HK-2 (cell line): Measurements from ENCODE around the gene IFT25.
"Not testable (repeated sequence)": the region's sequence is repeated elsewhere in the genome, so short reads cannot be mapped to it uniquely, and the experiment has no call there.

ENCODE experiments used
- DNase-seq: peaks from one replicate; pipeline ENCODE4 v3.0.0-alpha.2; 2018; ENCODE audit not compliant: unreplicated experiment

Gene IFT25

GRCh38 chr1:53945433-53946251 lies at the start of gene IFT25:
IFT25 (minus strand) TSS chr1:53945699; CDS start chr1:53940082, 5,617 bp downstream.
- peak; percentile 99 for DNase-seq

DNA sequence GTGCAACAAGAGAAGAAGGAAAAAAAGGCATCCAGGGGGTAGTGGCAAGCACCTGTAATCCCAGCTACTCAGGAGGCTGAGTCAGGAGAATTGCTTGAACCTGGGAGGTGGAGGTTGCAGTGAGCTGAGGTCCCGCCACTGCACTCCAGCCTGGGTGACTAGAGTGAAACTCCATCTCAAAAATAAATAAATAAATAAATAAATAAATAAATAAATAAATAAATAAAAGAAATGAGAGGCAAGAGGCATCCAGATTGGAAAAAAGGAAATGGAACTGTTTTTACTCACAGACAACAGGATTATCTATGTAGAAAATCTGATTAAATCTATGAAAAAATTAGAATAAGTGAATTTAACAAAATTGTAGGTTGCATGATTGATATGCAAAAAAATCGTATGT lies 49.0 kb upstream of the IFT25 start:
- DNase-seq, result not testable (repeated sequence)

- no peak for DNase-seq
Measured at GRCh38 chr1:53992085-53992874, 46.8 kb upstream of the IFT25 start.

DNA sequence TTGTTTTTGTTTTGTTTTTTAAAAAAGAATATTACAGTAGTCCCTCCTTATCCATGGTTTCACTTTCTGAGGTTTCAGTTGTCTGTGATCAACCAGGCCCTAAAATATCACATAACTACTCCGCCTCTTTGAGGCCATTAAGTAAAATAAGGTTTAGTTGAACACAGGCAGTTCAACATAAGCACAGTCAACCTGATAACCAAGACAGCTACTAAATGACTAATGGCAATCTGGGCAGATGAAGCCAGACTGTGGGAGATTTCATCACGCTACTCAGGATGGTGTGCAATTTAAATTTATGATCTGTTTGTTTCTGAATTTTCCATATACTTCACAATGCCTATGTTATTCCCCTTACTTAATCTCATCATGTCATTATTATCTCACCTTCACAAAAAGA lies 42.4 kb upstream of the IFT25 start:
- no peak for DNase-seq

DNA sequence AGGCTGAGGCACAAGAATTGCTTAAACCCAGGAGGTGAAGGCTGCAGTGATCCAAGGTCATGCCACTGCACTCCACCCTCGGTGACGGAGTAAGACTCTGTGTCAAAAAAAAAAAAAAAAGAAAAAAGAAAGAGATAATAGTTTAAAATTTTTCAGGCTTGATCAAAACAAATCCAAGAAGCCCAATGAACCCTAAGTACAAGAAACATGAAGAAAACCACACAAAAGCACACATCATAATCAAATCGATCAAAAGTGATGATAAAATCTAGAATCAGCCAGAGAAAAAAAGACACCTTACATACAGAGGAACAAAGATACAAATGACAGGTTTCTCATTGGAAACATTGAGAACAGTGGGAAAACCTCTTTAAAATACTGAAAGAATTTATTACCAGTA lies 41.0 kb upstream of the IFT25 start:
- DNase-seq, result no peak

DNA sequence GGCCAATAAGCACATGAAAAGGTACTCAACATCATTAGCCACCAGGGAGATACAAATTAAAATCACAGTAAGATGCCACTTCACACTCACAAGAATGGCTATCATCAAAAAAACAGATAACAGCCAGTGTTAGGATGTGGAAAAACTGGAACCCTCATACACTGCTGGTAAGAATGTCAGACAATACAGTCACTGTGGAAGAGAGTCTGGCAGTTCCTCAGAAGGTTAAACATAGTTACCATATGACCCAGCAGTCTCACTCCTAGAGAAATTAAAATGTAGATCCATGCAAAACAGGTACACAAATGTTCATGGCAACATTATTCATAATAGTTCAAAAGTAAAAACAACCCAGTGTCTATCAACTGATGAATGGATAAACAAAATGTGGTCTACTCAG lies 39.2 kb upstream of the IFT25 start:
- DNase-seq, result no peak

GRCh38 chr1:53982763-53983104 lies 37.2 kb upstream of the IFT25 start:
- DNase-seq, result no peak

GRCh38 chr1:53982034-53982762 lies 36.7 kb upstream of the IFT25 start:
- DNase-seq, result peak; percentile 12

- DNase-seq, result no peak
Measured at GRCh38 chr1:53981220-53981619, 35.7 kb upstream of the IFT25 start.

DNA sequence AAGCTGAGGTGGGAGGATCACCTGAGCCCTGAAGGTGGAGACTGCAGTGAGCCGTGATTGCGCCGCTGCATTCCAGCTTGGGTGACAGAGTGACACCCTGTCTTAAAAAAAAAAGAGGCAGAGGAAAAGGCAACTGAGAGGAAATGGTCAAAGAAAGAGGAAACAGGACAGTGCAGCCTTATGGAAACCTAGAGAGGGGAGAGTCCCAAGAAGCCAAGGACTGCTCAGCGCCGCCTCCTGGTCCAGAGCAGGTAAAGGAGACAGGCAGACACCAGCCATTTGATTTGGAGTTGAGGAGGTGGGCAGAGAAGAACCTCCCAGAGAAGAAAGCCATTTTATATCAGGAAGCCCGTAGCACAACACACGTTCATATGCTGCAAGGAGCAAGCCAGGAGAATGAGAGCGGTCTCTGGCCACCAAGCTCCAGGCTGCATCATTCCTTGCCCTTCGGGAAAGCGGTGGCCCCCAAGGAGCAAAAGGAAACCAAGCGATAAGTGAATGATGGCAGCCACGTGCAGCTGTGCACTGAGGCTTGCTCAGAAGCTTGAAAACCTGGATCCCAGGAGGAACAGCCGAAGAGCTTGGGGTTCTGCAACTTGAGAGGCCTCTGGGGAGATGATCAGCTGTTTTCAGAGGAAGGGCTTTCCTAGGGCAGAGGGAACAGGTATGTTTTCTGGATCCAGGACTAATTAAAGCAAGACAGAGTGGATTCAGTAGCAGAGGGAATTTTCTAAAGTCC lies 34.4 kb upstream of the IFT25 start:
- DNase-seq, result no peak

DNA sequence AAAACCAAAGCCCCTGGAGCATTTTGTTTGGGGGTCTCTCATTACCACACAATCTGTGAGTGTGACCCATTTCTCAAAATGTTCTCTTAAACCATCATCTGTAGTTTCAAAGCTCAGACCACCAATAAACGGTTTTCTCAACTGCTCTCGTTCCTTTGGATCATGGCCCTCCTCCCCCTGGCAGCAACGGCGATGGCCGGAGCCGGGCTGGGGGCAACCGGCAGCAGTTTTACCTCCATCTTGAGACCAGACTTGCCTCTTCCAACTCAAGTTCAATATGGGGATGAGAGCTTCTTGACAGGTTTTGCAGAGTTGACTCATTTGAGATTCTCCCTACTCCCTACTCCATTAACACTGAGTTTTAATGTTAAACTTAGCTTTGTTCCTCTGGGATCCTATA lies 30.4 kb upstream of the IFT25 start:
- DNase-seq, result no peak

DNA sequence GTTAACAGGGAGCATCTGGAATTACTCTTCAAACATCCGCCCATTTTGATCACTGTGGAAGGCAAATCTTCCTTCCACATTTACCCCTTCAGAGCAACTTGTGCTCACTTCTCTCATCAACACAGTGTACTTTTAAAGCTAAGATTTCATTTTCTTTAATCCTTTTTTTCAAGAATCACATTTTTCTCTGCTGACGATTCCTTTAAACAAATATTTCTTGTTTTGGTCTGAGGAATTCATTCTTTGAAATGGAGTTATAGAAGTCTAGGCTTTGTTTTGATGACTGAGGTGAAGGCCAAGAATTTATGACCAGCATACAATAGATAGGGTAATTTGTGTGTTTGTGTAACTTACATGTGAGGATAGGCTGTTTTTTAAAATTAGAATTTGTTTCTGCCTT lies 26.2 kb upstream of the IFT25 start:
- DNase-seq, result no peak

DNA sequence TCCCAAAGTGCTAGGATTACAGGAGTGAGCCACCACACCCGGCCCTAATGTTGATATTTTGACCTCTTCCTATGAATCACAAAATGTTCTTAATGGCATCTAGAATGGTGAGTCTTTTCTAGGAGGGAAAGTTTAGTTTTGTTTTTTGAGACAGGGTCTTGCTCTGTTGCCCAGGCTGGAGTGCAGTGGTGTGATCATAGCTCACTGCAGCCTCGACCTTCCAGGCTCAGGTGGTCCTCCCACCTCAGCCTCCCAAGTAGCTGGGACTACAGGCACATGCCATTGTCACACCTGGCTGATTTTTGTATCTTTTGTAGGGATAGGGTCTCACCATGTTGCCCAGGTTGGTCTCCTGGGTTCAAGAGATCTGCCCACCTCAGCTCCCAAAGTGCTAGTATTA lies 23.8 kb upstream of the IFT25 start:
- DNase-seq, result not testable (repeated sequence)

GRCh38 chr1:53968125-53968513 lies 22.6 kb upstream of the IFT25 start:
- DNase-seq, result no peak

DNA sequence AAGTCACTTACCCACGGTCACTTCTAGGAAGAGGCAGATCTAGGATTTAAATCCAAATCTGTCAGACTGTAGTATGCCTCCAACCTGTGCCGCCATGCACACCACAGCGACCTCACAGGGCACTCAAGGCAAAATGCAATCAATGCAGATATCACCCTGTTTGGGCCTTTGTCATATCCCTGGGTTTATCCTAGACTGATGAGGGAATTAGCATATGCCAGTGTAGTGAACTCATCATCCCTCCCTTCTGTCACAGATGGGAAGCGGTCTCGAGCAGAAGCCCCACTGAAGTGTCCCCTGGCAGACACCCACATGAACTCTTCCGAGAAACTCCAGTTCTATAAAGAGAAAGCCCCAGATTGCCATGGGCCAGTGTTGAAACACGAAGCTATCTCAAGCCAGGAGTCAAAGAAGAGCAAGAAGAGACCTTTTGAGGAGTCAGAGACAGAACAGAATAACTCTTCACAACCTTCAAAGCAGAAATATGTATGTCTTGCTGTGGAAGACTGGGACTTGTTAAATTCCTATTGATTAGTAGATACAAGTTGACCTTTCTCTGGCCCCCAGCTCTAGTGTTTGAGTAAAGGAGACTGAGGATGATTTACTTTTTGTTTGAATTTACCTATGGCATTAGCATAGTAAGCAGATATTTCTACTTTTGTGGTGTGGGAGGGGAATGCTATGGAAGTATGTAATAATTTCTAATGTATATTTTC lies 22.1 kb upstream of the IFT25 start:
- DNase-seq, result no peak

- DNase-seq, result no peak
Measured at GRCh38 chr1:53966794-53967193, 21.3 kb upstream of the IFT25 start.

GRCh38 chr1:53964109-53964508 lies 18.6 kb upstream of the IFT25 start:
- no peak for DNase-seq

DNA sequence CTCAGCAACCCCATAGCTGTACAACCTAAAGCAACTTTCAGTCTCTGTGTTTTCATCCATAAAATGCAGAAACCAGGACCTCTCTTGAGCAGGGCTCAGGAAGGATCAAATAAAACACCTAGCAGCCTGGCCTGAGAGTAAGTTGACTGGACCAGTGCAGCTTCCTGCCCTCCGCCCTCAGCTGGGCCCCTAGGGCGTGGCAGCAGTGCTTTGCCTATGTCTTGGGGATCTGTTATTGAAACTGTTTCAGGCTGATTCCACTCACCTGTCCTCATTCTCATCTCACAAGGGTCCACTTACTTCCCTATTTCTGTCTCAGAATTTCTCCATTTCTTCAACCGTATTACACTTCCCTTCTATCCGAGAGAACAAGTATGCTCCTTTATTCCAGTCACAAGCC lies 18.0 kb upstream of the IFT25 start:
- no peak for DNase-seq

- DNase-seq, result no peak
Measured at GRCh38 chr1:53962395-53962794, 16.9 kb upstream of the IFT25 start.

DNA sequence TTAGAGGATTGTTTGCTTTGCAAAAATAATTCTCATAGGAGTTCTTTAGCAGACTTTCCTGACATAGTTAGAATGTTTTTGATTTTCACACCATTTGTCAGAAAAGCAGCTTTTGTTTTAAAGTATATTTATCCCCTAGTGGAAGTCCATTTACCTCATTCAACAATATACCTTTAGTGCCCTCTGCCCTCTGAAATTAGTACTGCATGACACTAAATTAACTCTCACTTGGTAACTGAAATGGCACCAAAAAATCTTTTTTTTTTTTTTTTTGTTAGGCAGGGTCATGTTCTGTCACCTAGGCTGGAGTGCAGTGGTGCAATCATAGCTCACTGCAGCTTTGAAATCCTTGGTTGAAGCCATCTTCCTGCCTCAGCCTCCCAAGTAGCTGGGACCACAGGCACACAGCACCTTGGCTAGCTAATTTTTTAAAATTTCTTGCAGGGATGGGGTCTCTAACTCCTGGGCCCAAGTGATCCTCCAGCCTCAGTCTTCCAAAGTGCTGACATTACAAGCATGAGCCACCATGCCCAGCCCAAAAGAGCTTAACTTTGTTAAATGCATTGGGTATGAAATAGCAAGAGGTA lies 14.3 kb upstream of the IFT25 start:
- no peak for DNase-seq
